Mucosa of descending colon (tissue), 3 donors: ENCODE data around the gene TFEB. TPM values are rescaled to one million over a fixed set of nuclear protein-coding genes. Genes with fewer than 3 reads are reported as not detected.
"Not testable (repeated sequence)": the region's sequence is repeated elsewhere in the genome, so short reads cannot be mapped to it uniquely, and the experiment has no call there.

Source experiments
- ATAC-seq: fragments of 200-7000 bp; cut with Tn5 transposase; one replicate; pipeline ENCODE4 v1.9.1; 2020; ENCODE audit warnings: mild to moderate bottlenecking, moderate library complexity
- DNase-seq, 3 donors: peaks; one replicate each; pipeline ENCODE4 v3.0.0-alpha.2; 2020
- H3K36me3 ChIP-seq: fragments of 200-600 bp; one replicate; pipeline ENCODE4 v1.8.0; 2021; ENCODE audit warnings: low read depth, mild to moderate bottlenecking
- H3K4me1 ChIP-seq: fragments of 200-600 bp; one replicate; pipeline ENCODE4 v1.8.0; 2021; ENCODE audit warnings: low read depth, mild to moderate bottlenecking
- H3K4me3 ChIP-seq: fragments of 200-600 bp; one replicate; pipeline ENCODE4 v1.8.0; 2021; ENCODE audit warnings: mild to moderate bottlenecking
- H3K9me3 ChIP-seq: fragments of 200-600 bp; one replicate; pipeline ENCODE4 v1.8.0; 2021; ENCODE audit warnings: mild to moderate bottlenecking
- CTCF ChIP-seq: fragments of 200-600 bp; IDR thresholded peaks from one replicate; pipeline ENCODE4 v1.8.0; 2022; ENCODE audit warnings: antibody characterized with exemption, mild to moderate bottlenecking
- intact Hi-C, 2 donors: fragments of 100-400 bp; cut with DNase I in 1 of 2; cut with micrococcal nuclease in 1 of 2; formaldehyde crosslinking; loops; one replicate each; pipeline versions ENCODE4 v1.11.0 to v1.11.1; 2022; cut with DNase I, micrococcal nuclease
- total RNA-seq, 3 donors: library from RNA; stranded (reverse); fragmentation: NEBNext Ultra II Directional in 2 of 3; extraction: Animal tissue kit (Norgen Biotek cat#: 25700) in 2 of 3; gene quantifications; one replicate each; pipeline versions ENCODE4 v1.2.1 to v1.2.4, GENCODE V29; 2021 to 2023
- donor health status: DM: no; HTN: no; CAD: no; lungs with moderate emphysema.
- donor health status: DM: no; HTN: no; CAD: no.
- donor health status: DM: no; HTN: yes; CAD: no.

Gene TFEB
- total RNA-seq, 3 donors from 2014 or later: 35.2 to 44.5 (median 40.2) TPM

GRCh38 chr6:41768545-41769308, 33.3 kb upstream of the TFEB start:
- H3K36me3 ChIP-seq: peaks cover 6% of the 10 kb centered on the region
- no peaks in the 10 kb centered on the region for H3K9me3 ChIP-seq
- intact Hi-C loops: no loop called here
- DNase-seq (peak in 1 of 3 donors; percentile 58), ATAC-seq (peak; percentile 86)
- no peaks in the 10 kb centered on the region for H3K4me1 ChIP-seq
- H3K4me3 ChIP-seq: no peak overlapping the region
- TF ChIP-seq CTCF: no peak

- TF ChIP-seq CTCF: no peak
- Histone ChIP-seq H3K4me1 (no peaks in the 10 kb centered on the region), H3K4me3 (no peak overlapping the region), H3K36me3 (peaks cover 6% of the 10 kb centered on the region), H3K9me3 (no peaks in the 10 kb centered on the region)
- peak; percentile 78 for ATAC-seq
- intact Hi-C loops: no loop called here
- DNase-seq: peak in 1 of 3 donors; percentile 67
Observed at GRCh38 chr6:41767112-41767833, 31.9 kb upstream of the TFEB start.

DNA sequence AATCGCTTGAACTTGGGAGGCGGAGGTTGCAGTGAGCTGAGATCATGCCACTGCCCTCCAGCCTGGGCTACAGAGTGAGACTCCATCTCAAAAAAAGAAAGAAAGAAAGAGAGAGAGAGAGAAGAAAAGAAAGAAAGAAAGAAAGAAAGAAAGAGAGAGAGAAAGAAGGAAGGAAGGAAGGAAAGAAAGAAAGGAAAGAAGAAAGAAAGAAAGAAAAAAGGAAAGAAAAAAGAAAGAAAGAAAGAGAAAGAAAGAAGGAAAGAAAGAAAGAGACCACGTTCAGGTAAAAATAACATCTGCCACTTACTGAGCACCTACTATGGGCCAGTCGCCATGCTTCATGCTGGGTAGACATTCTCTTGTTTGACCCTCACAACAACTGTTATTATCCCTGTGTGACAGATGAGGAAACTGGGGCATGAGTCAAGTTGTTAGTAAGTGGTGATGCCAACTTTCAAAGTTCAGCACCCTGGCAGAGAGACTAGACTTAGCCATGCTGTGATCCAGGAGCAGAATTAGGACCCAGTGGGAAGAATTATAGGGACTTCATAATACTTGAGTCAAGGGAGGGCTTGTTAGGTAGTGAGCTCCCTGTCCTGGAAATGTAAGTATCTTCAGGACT, 30.7 kb upstream of the TFEB start:
- ATAC-seq, H3K4me3 ChIP-seq, intact Hi-C loops, H3K4me1 ChIP-seq, DNase-seq, H3K9me3 ChIP-seq, H3K36me3 ChIP-seq: not testable (repeated sequence)

DNA sequence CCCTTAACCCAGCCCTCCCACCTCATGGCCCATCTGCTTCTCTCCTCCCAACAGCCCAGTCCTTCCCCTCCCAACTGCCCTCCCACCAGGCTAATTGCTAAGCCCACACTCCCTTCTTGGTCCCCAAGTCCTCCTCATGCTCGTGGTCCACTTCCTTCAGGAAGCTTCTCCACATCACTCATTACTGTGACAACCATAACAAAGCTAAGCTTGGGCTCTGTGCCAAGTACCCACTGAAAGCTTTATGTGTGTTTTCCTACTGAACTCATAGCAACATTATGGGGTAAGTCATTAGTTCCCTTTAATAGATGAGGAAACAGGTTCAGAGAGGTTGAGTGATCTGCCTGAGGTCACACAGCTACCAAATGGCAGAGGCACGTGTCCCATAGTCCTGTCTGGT, 28.1 kb upstream of the TFEB start:
- no peak for ATAC-seq
- intact Hi-C loops: no loop called here
- Histone ChIP-seq H3K9me3 (no peaks in the 10 kb centered on the region), H3K4me1 (no peaks in the 10 kb centered on the region), H3K36me3 (no peaks in the 10 kb centered on the region), H3K4me3 (no peak overlapping the region)
- TF ChIP-seq CTCF: no peak
- DNase-seq: no peak

DNA sequence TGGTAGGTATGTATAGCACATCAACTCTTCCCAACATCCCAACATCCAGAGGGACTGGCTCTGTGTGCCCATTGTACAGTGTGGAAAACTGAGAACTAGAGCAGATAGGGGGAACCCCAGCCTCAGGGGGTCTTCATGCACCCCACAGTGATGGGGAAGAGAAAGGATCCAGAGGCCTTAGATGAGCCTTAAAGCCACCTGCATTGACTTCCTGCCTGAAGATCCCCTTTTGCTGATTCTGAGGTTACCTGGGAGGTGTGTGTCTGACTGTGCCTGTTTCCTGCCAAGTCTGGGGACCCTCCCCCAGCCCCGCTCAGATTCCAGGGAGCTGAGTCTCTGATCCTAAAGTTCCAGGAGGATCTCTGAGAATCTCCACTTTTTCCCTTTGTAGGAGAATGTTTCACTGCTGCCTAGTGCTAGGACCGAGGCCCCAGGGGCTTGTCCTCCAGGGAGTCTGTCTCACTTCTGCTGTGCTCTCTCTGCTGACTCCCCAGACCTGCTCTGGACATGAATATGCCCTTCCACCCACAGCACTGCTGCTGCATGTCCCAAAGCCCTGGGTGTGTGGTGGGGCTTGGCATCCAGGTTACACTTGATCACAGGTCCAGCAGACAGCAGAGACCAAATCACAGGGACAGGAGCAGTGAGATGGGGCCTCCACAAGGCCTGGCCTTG, 24.6 kb upstream of the TFEB start:
- Histone ChIP-seq H3K4me3 (no peak overlapping the region), H3K36me3 (no peaks in the 10 kb centered on the region), H3K9me3 (no peaks in the 10 kb centered on the region), H3K4me1 (no peaks in the 10 kb centered on the region)
- intact Hi-C loops: no loop called here
- ATAC-seq: no peak
- TF ChIP-seq CTCF: no peak
- peak in 1 of 3 donors; percentile 10 for DNase-seq
